ENCODE results near the gene EPGN.
A peak's percentile ranks its signal among the peaks of the same experiment; 100 is the strongest.
"Not testable (repeated sequence)": the region's sequence is repeated elsewhere in the genome, so short reads cannot be mapped to it uniquely, and the experiment has no call there.

EPGN gene

DNA sequence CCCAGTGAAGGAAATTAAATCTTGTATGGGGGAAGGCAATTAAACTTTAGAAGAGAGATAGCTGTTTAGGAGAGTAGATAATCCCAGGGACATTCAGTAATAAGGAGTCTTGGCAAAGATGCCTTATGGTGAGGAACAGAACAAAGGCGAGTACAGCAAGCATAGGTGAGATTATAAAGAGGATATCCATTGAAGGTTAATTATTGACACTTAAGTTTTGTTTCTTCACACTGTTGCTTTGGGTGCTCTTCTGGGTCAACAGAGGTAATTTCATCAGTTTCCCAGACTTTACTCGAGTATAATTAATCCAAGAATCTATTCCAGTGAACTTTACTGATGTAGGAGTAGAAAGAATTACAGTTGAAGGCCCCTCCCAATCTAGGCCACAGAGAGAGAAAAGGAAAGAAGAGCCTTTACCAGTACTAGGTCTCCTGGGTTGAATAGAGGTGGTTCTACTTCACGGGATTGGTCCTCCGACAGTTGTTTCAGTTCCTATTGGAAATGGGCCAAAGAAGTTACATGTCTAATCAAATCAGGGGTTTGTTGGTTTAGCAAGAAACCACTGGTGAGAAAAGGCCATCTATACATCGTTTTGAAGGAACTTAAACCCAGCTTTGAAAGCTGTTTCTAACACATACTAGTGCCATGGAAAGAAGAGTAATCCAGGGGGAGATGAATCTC lies 27.2 kb downstream of the EPGN start:
- no peaks in the 10 kb centered on the region for H3K9me2 ChIP-seq (replicated peaks; ENCODE audit: low read depth, low read length)
- no peaks in the 10 kb centered on the region for H3F3A ChIP-seq (ENCODE audit: low read depth)
- H3K4me3 ChIP-seq (ENCODE audit: low read length, poor library complexity, severe bottlenecking): no peak overlapping the region
- no peaks in the 10 kb centered on the region for H3K79me2 ChIP-seq (ENCODE audit: insufficient read depth, low read length)
- no peak overlapping the region for H3K9ac ChIP-seq (ENCODE audit: low read depth, low read length, poor library complexity, severe bottlenecking)
- H3K9me3 ChIP-seq (ENCODE audit: insufficient read depth, low read depth, low read length): no peaks in the 10 kb centered on the region
- no peak overlapping the region for H3K4me2 ChIP-seq (ENCODE audit: low read depth, low read length, poor library complexity, severe bottlenecking)
- H3K27me3 ChIP-seq (ENCODE audit: insufficient read depth, low read length, poor library complexity, severe bottlenecking): no peaks in the 10 kb centered on the region
- no peaks in the 10 kb centered on the region for H3K36me3 ChIP-seq (ENCODE audit: insufficient read depth, low read length)
- no peak overlapping the region for H2AFZ ChIP-seq (ENCODE audit: low read length)
- no peaks in the 10 kb centered on the region for H3K4me1 ChIP-seq (ENCODE audit: insufficient read depth, low read length, poor library complexity, severe bottlenecking)
- TF ChIP-seq, protein P1, sequence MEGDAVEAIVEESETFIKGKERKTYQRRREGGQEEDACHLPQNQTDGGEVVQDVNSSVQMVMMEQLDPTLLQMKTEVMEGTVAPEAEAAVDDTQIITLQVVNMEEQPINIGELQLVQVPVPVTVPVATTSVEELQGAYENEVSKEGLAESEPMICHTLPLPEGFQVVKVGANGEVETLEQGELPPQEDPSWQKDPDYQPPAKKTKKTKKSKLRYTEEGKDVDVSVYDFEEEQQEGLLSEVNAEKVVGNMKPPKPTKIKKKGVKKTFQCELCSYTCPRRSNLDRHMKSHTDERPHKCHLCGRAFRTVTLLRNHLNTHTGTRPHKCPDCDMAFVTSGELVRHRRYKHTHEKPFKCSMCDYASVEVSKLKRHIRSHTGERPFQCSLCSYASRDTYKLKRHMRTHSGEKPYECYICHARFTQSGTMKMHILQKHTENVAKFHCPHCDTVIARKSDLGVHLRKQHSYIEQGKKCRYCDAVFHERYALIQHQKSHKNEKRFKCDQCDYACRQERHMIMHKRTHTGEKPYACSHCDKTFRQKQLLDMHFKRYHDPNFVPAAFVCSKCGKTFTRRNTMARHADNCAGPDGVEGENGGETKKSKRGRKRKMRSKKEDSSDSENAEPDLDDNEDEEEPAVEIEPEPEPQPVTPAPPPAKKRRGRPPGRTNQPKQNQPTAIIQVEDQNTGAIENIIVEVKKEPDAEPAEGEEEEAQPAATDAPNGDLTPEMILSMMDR (conservative IDR thresholded peaks at IDR 0.05; ENCODE audit: low read length): no peak
- no peak for TF ChIP-seq EZH2phosphoT487 (IDR thresholded peaks at IDR 0.05; ENCODE audit: borderline replicate concordance)
- H4K20me1 ChIP-seq (ENCODE audit: insufficient read depth, low read length, poor library complexity, severe bottlenecking): no peaks in the 10 kb centered on the region

- H4K20me1 ChIP-seq (ENCODE audit: insufficient read depth, low read length, poor library complexity, severe bottlenecking): no peaks in the 10 kb centered on the region
- H3F3A ChIP-seq (ENCODE audit: low read depth): no peaks in the 10 kb centered on the region
- H2AFZ ChIP-seq (ENCODE audit: low read length): no peak overlapping the region
- H3K9ac ChIP-seq (ENCODE audit: low read depth, low read length, poor library complexity, severe bottlenecking): no peak overlapping the region
- no peak for TF ChIP-seq EZH2phosphoT487 (IDR thresholded peaks at IDR 0.05; ENCODE audit: borderline replicate concordance)
- TF ChIP-seq, protein P1 (conservative IDR thresholded peaks at IDR 0.05; ENCODE audit: low read length): no peak
- no peak overlapping the region for H3K4me2 ChIP-seq (ENCODE audit: low read depth, low read length, poor library complexity, severe bottlenecking)
- no peaks in the 10 kb centered on the region for H3K9me2 ChIP-seq (replicated peaks; ENCODE audit: low read depth, low read length)
- no peaks in the 10 kb centered on the region; the same call in 1 of the 2 replicates for H3K9me3 ChIP-seq (ENCODE audit: insufficient read depth, low read depth, low read length)
- no peaks in the 10 kb centered on the region for H3K79me2 ChIP-seq (ENCODE audit: insufficient read depth, low read length)
- no peaks in the 10 kb centered on the region for H3K27me3 ChIP-seq (ENCODE audit: insufficient read depth, low read length, poor library complexity, severe bottlenecking)
- no peaks in the 10 kb centered on the region for H3K36me3 ChIP-seq (ENCODE audit: insufficient read depth, low read length)
- H3K4me1 ChIP-seq (ENCODE audit: insufficient read depth, low read length, poor library complexity, severe bottlenecking): no peaks in the 10 kb centered on the region
- no peak overlapping the region for H3K4me3 ChIP-seq (ENCODE audit: low read length, poor library complexity, severe bottlenecking)
Measured at GRCh38 chr4:74338792-74339333, 30.6 kb downstream of the EPGN start.

GRCh38 chr4:74339501-74339900 lies 31.2 kb downstream of the EPGN start:
- H3K9ac ChIP-seq (ENCODE audit: low read depth, low read length, poor library complexity, severe bottlenecking): no peak overlapping the region
- H4K20me1 ChIP-seq (ENCODE audit: insufficient read depth, low read length, poor library complexity, severe bottlenecking): no peaks in the 10 kb centered on the region
- 0 out of 2 replicates have a peak overlapping the region, but pooled peaks have one; percentile 33 for H2AFZ ChIP-seq (ENCODE audit: low read length)
- H3K4me2 ChIP-seq (ENCODE audit: low read depth, low read length, poor library complexity, severe bottlenecking): no peak overlapping the region
- no peak overlapping the region for H3K4me3 ChIP-seq (ENCODE audit: low read length, poor library complexity, severe bottlenecking)
- H3K36me3 ChIP-seq (ENCODE audit: insufficient read depth, low read length): no peaks in the 10 kb centered on the region
- H3K9me2 ChIP-seq (replicated peaks; ENCODE audit: low read depth, low read length): no peaks in the 10 kb centered on the region
- H3K4me1 ChIP-seq (ENCODE audit: insufficient read depth, low read length, poor library complexity, severe bottlenecking): no peaks in the 10 kb centered on the region
- H3K27me3 ChIP-seq (ENCODE audit: insufficient read depth, low read length, poor library complexity, severe bottlenecking): no peaks in the 10 kb centered on the region
- peaks cover 5% of the 10 kb centered on the region; the same call in 1 of the 2 replicates for H3K9me3 ChIP-seq (ENCODE audit: insufficient read depth, low read depth, low read length)
- no peak for TF ChIP-seq EZH2phosphoT487 (IDR thresholded peaks at IDR 0.05; ENCODE audit: borderline replicate concordance)
- TF ChIP-seq, protein P1 (conservative IDR thresholded peaks at IDR 0.05; ENCODE audit: low read length): no peak
- H3F3A ChIP-seq (ENCODE audit: low read depth): no peaks in the 10 kb centered on the region
- no peaks in the 10 kb centered on the region for H3K79me2 ChIP-seq (ENCODE audit: insufficient read depth, low read length)

DNA sequence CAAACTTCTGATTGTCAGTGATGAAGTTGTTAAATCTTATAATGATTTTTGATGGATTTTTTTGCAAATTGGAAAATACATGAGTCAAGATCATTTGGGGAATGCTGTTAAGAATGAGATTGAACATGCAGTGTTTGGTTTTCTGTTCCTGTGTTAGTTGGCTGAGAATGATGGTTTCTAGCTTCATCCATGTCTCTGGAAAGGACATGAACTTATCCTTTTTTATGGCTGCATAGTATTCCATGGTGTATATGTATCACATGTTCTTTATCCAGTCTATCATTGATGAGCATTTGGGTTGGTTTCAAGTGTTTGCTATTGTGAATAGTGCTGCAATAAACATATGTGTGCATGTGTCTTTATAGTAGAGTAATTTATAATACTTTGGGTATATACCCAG lies 32.2 kb downstream of the EPGN start:
- not testable (repeated sequence) for H3K4me1 ChIP-seq (ENCODE audit: insufficient read depth, low read length, poor library complexity, severe bottlenecking); H3F3A ChIP-seq (ENCODE audit: low read depth); H4K20me1 ChIP-seq (ENCODE audit: insufficient read depth, low read length, poor library complexity, severe bottlenecking); H3K27me3 ChIP-seq (ENCODE audit: insufficient read depth, low read length, poor library complexity, severe bottlenecking); H3K4me3 ChIP-seq (ENCODE audit: low read length, poor library complexity, severe bottlenecking); H3K9ac ChIP-seq (ENCODE audit: low read depth, low read length, poor library complexity, severe bottlenecking); H3K9me3 ChIP-seq (ENCODE audit: insufficient read depth, low read depth, low read length); H3K36me3 ChIP-seq (ENCODE audit: insufficient read depth, low read length); H3K79me2 ChIP-seq (ENCODE audit: insufficient read depth, low read length); H2AFZ ChIP-seq (ENCODE audit: low read length); H3K9me2 ChIP-seq (replicated peaks; ENCODE audit: low read depth, low read length); H3K4me2 ChIP-seq (ENCODE audit: low read depth, low read length, poor library complexity, severe bottlenecking)
